DND-41 (cell line): ENCODE results near the gene LYPD1.

ENCODE experiments used
- ATAC-seq: fragments of 200-7000 bp; cut with Tn5 transposase; 3 replicates; pipeline ENCODE4 v1.9.1; 2021; ENCODE audit warnings: low read depth; ENCODE audit not compliant: insufficient read depth
- DNase-seq: peaks from one replicate; pipeline ENCODE4 v3.0.0-alpha.2; 2020
- H2AFZ ChIP-seq: 2 replicates; pipeline ENCODE4 v1.6.0; 2012; ENCODE audit warnings: low read depth, low read length
- H3K27ac ChIP-seq: 2 replicates; pipeline ENCODE4 v1.5.1; 2012; ENCODE audit warnings: low read length, inconsistent platforms
- H3K27me3 ChIP-seq: fragments of 200-600 bp; sonication (generic); 2 replicates; pipeline ENCODE4 v1.6.0; 2012; ENCODE audit warnings: low read length, mild to moderate bottlenecking, inconsistent platforms; ENCODE audit not compliant: insufficient read depth, poor library complexity
- H3K36me3 ChIP-seq: 2 replicates; pipeline ENCODE4 v1.5.1; 2012; ENCODE audit warnings: low read length, inconsistent platforms; ENCODE audit not compliant: insufficient read depth
- H3K4me1 ChIP-seq: 2 replicates; pipeline ENCODE4 v1.5.1; 2012; ENCODE audit warnings: mild to moderate bottlenecking, low read length; ENCODE audit not compliant: insufficient read depth
- H3K4me2 ChIP-seq: 2 replicates; pipeline ENCODE4 v1.6.0; 2012; ENCODE audit warnings: mild to moderate bottlenecking, moderate library complexity, low read length, inconsistent platforms; ENCODE audit not compliant: insufficient read depth
- H3K4me3 ChIP-seq, 2 experiments: fragments of 200-600 bp in 1 of 2; shearing (Covaris generic) in 1 of 2; 2 replicates each; pipeline ENCODE4 v1.5.1; 2012 to 2016; ENCODE audit warnings: inconsistent platforms in 2 of 2, low read length in 2 of 2, mild to moderate bottlenecking in 2 of 2, low read depth in 1 of 2, moderate library complexity in 1 of 2
- H3K79me2 ChIP-seq: 2 replicates; pipeline ENCODE4 v1.6.0; 2012; ENCODE audit warnings: low read length, inconsistent platforms; ENCODE audit not compliant: insufficient read depth
- H3K9ac ChIP-seq: 2 replicates; pipeline ENCODE4 v1.6.0; 2012; ENCODE audit warnings: low read depth, mild to moderate bottlenecking, inconsistent platforms, low read length, moderate library complexity
- H3K9me3 ChIP-seq: 2 replicates; pipeline ENCODE4 v1.5.1; 2012; ENCODE audit warnings: low read length, moderate library complexity, mild to moderate bottlenecking, inconsistent platforms; ENCODE audit not compliant: insufficient read depth, severe bottlenecking
- H4K20me1 ChIP-seq: 2 replicates; pipeline ENCODE4 v1.6.0; 2012; ENCODE audit warnings: low read length; ENCODE audit not compliant: insufficient read depth
- EZH2 ChIP-seq: IDR thresholded peaks from 3 replicates; pipeline ENCODE4 v1.6.1; 2012; ENCODE audit warnings: borderline replicate concordance, low read depth, mild to moderate bottlenecking, moderate library complexity, low read length, inconsistent platforms; ENCODE audit not compliant: severe bottlenecking
- TF ChIP-seq, protein P1 (sequence below): IDR thresholded peaks from 2 replicates; pipeline ENCODE4 v1.5.1; 2012; ENCODE audit warnings: borderline replicate concordance, low read length, moderate library complexity, mild to moderate bottlenecking; ENCODE audit not compliant: poor library complexity, severe bottlenecking; ENCODE audit errors: extremely low read depth

LYPD1 gene

DNA sequence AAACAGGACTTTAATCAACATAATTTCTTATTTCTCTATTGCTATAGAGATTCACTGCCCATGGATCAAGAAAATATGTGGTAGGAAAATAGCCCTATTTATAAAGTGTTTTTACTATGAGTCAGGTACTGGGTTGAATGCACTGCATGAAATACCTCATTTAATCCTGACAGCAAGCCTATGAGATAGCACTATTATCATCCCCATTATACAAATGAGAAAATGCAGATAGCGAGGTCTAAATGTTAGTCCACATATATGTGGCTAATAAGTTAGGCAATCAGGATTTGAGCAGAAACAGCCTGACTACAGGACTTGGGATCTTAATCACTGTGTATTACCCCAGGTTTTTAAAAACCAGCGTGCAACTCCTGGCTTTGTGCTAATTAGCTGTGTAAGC lies 8.5 kb upstream of the LYPD1 start:
- H3K4me3 ChIP-seq, result no peak overlapping the region
- TF ChIP-seq, protein P1, sequence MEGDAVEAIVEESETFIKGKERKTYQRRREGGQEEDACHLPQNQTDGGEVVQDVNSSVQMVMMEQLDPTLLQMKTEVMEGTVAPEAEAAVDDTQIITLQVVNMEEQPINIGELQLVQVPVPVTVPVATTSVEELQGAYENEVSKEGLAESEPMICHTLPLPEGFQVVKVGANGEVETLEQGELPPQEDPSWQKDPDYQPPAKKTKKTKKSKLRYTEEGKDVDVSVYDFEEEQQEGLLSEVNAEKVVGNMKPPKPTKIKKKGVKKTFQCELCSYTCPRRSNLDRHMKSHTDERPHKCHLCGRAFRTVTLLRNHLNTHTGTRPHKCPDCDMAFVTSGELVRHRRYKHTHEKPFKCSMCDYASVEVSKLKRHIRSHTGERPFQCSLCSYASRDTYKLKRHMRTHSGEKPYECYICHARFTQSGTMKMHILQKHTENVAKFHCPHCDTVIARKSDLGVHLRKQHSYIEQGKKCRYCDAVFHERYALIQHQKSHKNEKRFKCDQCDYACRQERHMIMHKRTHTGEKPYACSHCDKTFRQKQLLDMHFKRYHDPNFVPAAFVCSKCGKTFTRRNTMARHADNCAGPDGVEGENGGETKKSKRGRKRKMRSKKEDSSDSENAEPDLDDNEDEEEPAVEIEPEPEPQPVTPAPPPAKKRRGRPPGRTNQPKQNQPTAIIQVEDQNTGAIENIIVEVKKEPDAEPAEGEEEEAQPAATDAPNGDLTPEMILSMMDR, result no peak
- TF ChIP-seq EZH2, result no peak

DNA sequence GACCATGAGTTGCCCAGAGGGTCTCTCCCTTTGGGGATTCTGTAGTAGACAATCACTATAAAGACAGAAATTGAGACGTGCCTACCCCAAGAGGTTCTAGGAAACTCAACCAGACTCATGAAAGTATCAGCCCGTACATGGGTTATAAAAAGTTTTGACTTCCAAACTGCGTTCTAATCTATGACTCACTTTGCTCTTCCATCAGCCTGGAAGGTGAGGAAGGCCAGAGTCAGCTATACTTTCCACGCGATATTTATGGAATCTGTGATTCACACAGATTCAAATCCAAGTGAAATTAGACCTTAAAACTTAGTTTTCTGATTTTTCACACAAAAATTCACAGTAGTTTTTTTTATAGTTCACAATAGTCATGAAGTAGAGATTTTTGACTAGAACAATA lies 7.7 kb upstream of the LYPD1 start:
- H3K36me3 ChIP-seq, result no peaks in the 10 kb centered on the region
- no peaks in the 10 kb centered on the region for H3K79me2 ChIP-seq
- no peaks in the 10 kb centered on the region for H3K4me1 ChIP-seq
- ATAC-seq, result no peak
- no peaks in the 10 kb centered on the region for H3K27me3 ChIP-seq
- no peak overlapping the region for H3K9ac ChIP-seq
- H3K4me2 ChIP-seq, result no peak overlapping the region
- no peak overlapping the region for H2AFZ ChIP-seq
- H3K4me3 ChIP-seq, result no peak overlapping the region
- no peak overlapping the region for H3K27ac ChIP-seq
- H3K9me3 ChIP-seq, result no peaks in the 10 kb centered on the region
- no peak for DNase-seq
- H4K20me1 ChIP-seq, result no peaks in the 10 kb centered on the region
- TF ChIP-seq EZH2, result no peak
- TF ChIP-seq, protein P1, result no peak

More for the DNA sequence above, 8.5 kb upstream of the LYPD1 start:
- H3K27ac ChIP-seq, result no peak overlapping the region
- no peaks in the 10 kb centered on the region for H4K20me1 ChIP-seq
- no peaks in the 10 kb centered on the region for H3K27me3 ChIP-seq
- no peak overlapping the region for H3K4me2 ChIP-seq
- H3K36me3 ChIP-seq, result no peaks in the 10 kb centered on the region
- DNase-seq, result no peak
- H3K9ac ChIP-seq, result no peak overlapping the region
- no peaks in the 10 kb centered on the region for H3K4me1 ChIP-seq
- ATAC-seq, result no peak
- H3K9me3 ChIP-seq, result no peaks in the 10 kb centered on the region
- no peaks in the 10 kb centered on the region for H3K79me2 ChIP-seq
- no peak overlapping the region for H2AFZ ChIP-seq

DNA sequence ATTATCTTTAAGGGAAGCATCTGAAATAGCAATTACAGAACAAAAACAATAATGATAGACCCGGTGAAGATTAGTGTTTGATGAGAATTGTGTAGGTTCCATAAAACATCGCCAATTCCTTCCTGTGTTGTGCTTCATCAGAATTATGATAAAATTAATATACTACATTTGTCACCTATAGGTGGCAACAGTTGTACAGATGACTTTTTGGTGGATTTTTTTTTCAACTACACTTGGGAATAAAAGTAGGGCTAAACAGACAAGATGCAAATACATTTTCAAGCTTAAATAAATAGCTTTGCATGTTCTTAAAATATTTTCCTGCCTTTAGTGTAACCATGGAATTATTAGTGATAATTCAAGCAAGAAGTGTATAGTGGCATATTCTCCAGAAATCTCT lies 7.0 kb upstream of the LYPD1 start:
- DNase-seq (no peak), ATAC-seq (no peak)
- H3K4me3 ChIP-seq, result no peak overlapping the region
- H3K27me3 ChIP-seq, result no peaks in the 10 kb centered on the region
- no peaks in the 10 kb centered on the region for H3K36me3 ChIP-seq
- no peaks in the 10 kb centered on the region for H4K20me1 ChIP-seq
- H3K9ac ChIP-seq, result no peak overlapping the region
- no peak overlapping the region for H3K27ac ChIP-seq
- no peak overlapping the region for H2AFZ ChIP-seq
- TF ChIP-seq EZH2, result no peak
- TF ChIP-seq, protein P1, result peak; percentile 6
- no peak overlapping the region for H3K4me2 ChIP-seq
- H3K79me2 ChIP-seq, result no peaks in the 10 kb centered on the region
- no peaks in the 10 kb centered on the region for H3K9me3 ChIP-seq
- no peaks in the 10 kb centered on the region for H3K4me1 ChIP-seq
